Stimulated activated CD4-positive, alpha-beta T cell treated with anti-CD3 and anti-CD28 coated beads, Interleukin-15, amount 100 ng/mL, for 24 hours (primary cell): ENCODE measurements around the gene DDC.

Experiments
- DNase-seq: peaks from one replicate; pipeline ENCODE4 v3.0.0-alpha.2; 2020

The DDC gene

DNA sequence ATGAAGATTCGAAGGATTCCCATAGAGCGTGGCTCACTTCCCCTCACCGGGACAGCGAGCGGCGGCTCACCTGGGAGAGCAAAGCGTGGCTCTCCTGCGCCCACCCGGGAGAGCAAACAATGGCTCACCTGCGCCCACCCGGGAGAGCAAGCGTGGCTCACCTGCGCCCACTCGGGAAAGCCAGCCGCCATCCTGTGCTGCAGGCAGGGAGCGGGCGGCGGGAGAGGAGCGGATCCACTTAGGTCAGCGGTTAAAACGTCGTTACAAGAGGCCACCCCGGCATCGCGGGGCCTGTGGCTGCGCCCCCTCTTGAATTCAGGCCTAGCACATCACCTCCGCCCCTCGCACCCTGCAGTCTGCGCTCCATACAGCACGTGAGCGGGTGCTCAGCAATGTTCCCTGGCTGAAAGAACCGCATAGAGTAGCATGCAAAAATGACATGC is 114.6 kb downstream of the DDC start:
- peak; percentile 41 for DNase-seq

DNA sequence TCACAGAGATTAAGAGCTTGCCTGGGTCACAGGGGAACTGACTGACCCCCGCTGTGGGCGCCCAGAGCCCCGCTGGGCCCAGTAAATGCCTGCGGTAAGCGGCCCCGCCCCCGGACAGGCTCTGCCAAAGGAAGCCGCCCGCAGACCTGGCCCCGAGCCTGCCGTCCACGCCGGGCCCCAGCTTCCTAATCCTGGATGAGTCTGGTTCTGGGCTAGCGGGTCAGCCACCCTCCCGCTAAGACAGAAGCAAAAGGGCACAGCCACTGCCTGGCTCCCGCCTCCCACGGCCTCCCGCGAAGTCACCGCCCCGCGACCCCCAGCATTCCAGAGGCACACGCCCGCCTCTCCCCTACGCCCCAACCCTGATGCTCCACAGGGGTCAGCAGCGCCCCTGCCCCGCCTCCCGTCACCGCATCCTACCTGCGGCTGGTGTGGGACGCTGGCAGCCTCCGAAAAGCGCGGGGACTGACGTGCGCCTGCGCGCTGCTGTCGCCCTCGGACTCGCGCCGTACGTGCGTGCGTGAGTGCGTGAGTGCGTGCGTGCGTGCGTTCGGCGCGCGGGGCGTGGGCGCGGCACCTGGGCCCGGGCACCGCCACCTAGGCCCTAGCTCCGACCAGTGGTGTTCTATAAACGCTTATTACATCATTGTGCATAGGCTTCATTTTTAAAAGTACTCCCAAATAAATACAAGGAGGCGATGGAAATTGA is 115.2 kb downstream of the DDC start, which contains the start of gene FIGNL1:
Gene FIGNL1 (minus strand): TSS at position 470 of the 709 bp plus-strand sequence. CDS start 3,063 bp downstream, outside the sequence.
- DNase-seq = peak; percentile 90

DNA sequence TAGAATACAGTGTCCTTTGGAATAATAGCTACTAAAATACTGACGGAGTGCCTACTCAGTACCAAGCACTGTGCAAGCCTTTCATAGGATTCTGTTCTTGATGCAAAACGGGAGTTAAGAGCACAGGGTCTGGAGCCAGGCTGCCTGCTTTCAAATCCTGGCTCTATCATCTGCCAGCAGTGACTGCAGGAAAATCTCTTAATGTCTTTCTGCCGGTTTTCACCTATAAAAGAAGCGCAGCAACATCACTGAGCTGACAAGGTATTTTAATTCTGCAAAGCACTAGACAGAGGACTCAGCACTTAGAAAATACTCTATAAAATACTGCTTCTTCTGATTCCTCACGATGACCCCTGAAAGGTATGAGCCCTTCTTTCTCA is 115.7 kb downstream of the DDC start:
- no peak for DNase-seq

DNA sequence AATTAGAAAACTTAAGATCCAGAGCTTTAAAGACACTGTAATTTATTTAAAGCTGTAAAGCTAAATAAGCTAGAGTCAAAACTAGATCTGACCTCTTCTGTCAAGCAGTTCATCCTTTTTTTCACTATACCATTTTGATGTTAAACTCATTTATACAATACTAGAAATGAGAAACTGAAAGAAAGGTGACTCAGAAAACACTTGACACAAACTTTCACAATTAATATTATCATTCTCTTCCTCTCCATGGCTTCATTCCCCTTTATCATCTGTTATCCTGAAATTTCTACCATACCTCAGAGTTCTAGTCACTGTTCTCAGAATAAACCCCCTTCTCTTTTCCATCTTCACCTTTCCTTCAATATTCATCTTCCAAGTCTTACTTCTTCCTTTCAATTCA is 116.4 kb downstream of the DDC start:
- DNase-seq = no peak

DNA sequence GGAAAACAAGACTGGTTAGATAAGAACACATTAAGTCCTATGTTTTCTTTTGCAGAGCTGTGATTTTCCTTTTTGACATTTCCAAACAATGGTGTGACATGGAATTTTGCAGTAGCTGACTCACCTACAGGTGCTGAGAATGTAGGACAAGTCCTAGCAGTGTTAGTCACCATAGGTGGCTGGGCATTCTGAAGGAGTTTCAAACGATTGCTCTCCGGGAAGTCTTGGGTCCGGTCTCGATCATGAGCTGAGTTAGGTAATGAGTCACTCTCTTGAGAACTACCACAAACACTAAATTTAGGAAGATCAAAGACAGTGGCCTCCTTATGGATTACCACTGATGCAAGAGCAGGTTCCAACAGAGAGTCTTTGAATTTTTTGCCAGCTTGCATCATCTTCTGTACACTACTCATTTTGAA is 118.7 kb downstream of the DDC start:
- peak; percentile 52 for DNase-seq

DNA sequence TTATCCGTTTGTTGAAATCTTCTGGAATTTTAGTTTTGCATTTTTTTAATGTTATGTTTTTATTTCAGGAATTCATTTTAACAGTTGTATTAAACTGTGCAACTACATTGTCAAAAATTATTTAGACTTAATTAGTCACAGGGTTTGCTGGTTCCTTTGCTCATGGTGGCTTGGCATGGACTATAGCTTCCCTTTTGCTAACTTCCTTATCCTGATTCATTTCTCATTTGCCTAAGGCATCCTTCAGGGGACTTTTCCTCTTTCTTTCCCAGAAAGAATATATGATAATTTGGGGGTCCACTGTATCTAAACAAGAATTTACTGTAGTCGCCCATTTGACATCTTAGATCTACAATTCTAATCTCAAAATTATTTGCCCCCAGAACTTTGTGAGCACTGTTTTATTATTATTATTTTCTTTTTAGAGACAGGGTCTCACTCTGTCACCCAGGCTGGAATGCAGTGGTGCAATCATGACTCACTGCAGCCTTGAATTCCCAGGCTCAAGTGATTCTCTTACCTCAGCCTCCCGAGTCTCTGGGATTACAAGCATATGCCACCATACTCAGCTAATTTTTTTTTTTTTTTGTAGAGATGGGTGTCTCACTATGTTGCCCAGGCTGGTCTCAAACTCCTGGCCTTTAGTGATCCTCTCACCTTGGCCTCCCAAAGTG is 128.9 kb downstream of the DDC start:
- DNase-seq = no peak

DNA sequence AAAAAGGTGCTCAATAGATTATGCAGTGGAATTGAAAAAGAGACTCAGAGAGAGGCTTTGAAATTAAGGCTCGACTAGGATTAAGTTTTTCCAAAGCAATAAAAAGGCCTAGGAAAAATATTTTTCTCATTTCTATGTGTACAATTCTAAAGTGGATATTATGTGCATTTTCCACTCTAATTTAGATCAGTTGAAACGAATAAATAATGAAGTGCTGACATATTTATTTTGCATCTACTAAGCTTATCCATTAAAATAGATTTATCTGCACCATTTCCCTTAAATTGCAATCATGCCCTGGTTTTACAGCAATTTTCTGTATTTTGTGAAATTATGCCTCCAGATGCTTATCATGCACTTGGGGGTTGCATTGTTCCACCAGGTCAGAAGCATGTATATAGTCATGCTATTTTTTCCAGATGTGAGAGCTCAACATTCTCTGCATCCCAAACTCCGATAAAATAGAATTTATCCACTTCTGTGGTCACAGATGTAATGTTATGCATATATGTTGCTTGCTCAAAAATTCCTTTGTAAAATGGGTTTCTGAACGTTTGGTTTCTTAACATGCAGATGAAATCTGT is 133.4 kb downstream of the DDC start:
- no peak for DNase-seq

DNA sequence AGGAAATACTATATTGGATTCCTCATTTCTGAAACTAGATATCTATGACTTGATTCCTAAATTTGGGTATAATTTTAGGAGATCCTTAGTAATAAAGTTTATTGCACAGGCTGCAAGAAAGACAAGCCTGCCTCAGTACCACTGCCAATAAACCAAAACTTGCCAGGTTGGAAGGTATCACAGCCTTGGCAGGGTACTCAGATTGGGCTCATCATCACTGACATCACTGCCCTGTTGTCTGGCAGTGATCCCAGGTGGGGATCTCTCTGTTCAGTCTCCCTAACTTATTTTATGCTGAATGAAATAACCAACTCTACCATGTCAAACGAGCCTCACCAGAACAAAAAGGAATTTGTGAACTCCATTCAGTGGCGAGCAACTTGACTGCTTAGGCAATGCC is 133.9 kb downstream of the DDC start:
- DNase-seq = no peak

DNA sequence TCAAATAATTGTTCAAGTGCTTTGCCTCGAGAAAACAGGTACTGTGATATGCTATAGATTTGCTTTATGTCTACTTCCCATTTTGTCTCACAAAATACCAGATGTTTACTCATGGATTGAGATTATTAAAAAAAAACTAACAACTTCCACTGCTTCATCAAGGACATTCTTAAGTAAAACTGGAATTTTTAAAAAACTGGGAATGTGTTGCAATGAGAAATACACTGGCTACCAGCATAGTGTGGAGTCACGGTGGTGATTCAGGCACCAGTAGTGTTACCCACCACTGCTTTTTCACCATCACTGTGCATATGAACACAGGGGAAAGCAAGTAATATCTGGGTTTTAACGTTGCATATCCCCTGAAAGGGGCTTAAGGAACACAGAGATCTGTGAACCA is 136.3 kb downstream of the DDC start:
- DNase-seq = no peak

DNA sequence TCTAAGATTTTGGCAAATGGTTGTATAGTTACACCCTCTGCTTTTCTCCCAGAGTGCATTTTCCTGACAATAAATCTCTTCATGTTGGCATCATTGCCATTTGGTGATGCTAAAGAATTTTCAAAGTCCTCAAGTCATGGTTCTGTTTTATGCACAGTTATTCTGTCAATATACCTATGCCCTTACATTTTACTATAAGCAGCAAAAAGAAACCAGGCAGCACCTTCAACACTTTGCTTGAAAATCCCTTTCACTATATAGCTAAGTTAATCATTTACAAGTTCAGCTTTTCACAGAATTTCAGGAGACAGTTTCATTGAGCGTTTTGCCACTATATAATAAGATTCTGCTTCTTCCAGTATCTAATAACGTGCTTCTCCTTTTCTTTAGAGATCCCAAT is 137.7 kb downstream of the DDC start:
- DNase-seq = no peak

DNA sequence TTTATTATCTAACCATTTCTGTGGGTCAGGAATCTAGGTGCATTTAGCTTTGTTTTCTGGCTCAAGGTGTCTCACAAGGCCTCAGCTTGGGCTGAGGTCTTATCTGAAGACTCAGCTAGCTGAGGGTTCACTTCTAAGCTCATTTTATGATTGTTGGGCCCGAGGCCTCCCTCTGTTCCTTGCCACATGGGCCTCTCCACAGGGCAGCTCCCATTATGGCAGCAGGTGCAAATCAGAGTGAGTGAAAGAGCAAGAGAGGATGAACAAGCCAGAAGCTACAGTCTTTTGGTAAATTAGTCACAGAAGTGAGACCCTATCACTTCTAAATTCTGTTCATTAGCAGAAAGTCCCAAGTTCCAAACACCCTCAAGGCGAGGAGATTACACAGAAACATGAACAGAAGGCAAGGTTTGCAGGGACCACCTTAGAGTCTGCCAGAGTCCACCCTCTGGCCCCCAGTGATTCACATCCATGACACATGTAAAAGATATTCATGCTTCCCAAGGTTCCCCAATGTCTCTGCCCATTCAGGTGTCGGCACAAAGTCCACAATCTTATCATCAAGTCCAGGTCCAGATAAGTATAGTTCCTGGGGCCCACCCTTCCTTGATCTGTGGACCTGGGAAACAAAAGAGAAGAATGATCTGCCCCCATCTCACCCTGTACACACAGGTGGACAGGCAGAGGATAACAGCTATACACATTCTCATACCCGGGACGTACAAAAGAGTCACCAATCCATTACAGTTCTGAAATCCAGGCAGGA is 138.7 kb downstream of the DDC start:
- no peak for DNase-seq

DNA sequence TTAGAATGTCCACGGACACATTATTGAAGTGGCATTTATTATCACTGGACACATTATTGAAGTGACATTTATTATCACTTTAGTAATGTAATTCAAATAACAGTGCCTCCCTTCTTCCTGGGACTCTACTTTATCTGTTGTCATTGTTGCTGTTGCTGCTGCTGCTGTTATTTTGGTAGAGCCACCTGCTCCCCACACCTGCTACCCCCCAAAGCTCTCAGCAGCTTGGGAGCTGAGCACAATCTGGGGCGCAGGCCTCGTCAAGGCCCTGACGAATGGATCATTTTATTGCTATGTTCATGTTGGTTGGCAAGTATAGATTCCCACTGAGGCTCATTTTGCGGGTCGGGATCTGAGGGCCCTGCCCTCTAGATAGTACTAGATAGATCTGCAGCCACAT is 139.9 kb downstream of the DDC start:
- no peak for DNase-seq

DNA sequence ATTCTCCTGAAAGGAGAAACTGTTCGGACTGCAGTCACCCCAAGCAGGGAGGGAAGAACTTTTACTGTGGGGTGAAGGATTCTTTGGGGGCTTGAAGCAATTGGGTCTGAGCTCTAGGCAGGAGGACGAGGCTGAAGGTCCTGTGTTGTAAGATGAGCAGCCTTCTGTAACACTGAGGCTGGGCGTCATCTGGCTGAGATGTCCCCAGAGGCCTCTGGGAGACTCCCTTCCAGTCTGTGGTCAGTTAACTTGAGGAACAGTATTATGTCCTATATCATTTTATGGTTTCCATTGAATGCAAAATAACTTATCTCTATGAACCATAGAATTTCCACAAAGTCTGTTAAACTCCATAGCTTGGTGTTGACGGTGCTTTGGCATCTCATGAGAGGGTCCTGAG is 141.3 kb downstream of the DDC start:
- no peak for DNase-seq

DNA sequence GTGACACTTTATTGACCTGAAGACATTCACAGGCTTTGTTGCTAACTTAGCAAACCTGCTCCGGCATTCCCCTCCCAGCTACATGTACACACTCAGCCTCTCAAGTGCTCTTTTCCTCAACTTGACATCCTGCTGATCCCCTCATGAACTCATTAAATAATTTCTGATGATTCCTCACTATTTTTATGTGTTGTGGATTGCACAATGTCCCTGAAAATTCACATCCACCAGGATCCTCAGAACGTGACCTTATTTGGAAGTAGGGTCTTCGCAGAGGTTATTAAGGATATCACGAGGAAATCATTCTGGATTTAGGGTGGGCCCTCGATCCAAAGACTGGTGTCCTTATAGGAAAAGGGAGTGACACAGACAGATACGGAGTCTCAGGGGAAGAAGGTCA is 142.3 kb downstream of the DDC start:
- no peak for DNase-seq

DNA sequence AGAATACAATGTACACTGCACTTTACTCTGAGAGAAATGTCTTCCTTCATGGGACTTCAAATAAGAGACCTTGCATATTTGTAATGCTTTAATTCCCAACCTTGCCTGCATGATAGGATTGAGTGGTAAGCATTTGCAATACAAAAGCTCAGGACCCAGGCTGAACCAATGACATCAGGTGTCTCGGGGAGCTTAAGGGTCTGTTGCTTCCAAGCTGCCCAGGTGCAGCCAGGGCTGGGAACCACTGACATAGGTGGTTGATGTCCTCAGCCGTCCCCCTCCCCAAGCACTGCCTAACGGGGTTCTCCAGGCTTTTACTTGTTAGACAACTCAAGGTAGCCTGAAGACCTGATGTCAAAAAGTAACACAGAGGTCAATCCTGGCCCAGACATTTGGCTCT is 144.2 kb downstream of the DDC start:
- DNase-seq = no peak

DNA sequence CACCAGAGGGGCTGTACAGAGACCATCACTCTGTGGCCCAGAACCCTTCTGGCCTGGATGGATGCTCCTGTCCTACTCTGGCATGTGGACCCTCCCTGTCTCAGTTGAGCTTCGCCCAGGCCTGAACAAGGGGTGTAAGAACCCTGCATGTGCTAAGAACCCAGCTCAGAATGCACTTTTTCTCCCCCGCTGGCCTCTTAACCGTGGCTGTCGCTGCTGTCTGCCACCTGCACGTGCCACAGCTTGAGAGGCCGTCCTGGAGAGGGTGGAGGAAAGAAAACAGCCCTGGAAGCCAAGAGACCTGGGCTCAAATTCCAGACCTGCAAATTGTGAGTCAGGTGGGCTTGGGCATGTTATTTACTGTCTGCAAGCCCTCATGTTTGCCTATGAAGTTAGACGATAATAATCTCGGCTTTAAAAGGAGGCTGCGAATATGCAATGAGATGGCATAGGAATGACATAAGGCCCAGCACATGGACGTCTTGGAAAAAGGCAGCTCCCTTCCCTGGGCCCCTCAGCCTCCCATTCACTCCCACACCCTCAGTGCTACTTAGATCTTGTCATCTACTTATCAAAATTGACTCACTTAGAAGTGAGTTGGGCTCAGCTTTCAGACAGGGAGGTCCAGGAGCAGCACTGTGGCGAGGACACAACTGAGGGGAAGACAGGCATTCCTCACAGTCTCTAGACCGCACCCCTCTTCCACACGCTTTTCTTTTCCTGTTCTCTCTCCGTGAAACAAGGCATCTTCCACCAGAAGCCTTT is 146.5 kb downstream of the DDC start:
- DNase-seq = no peak

DNA sequence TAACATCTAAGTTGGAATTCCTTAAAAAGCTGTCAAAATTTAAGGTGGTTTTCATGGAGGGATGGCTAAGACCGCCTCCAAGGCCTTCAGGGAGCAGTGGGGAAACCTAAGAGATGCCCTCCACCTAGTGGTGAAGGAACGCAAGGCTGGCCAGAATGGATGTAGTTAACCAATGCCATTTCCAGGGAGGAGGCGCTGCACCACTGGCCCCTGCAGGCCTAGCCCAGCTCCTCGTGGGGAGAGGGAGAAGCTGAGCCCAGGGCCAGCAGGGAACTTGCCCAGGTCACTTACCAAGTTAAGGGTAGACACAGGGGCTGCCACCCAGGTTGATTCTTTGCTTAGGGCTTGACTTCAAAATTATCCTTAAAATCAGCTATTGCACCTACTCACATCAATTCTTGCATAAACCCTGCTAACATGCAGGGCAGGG is 147.1 kb downstream of the DDC start:
- DNase-seq = peak; percentile 84

DNA sequence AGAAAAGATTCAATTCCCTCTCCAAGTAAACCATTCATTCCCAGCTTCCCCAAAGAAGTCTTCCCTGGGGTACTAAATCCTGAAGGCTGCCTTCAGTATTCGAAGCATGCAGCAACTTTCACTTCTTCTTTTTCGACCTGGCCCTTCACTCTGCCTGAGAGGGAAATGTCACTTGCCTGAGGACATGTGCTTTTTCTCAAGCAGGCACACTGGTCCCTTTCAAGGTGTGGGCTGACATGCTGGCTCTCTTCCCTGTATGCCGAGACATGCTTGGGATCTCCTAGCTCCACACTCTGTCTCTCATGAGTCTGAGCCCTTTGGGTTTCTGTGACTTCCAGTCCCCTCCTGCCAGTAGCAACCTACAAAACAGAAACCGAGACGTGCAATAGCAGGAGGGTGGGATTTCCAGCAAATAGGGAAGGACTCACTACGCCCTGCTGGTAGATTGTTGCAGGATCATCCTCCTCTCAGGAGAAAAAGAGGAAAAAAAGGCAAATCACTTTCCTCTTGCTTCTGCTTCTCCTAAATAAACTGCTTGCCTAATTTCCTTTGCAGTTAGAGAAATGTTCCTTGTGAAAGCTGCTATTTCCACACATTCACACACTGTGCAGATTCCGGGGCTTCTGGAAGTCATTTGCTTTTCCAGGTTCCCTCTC is 148.6 kb downstream of the DDC start:
- DNase-seq = no peak

DNA sequence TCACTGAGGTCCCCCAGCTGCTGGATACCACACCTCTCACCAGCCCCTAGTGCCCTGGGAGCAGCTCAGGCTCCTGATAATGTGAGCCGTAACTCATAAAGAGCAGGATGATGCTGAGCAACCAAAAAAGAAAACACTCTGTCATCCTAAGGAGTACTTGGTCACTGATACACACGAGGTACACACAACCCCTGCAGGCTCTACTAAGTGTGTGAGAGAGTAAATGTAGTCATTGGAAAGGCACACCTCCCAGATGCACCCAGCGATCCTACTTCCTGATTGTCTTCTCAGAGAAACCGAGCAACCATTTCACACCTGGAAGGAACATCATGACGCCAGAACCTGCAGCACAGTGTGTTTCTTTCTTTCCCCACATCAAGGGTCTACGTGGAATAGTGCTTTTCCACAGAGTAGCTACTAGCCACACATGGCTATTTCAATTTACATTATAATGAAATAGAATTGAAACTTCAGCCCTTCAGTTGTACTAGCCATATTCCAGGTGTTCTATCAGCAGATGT is 149.3 kb downstream of the DDC start:
- no peak for DNase-seq

DNA sequence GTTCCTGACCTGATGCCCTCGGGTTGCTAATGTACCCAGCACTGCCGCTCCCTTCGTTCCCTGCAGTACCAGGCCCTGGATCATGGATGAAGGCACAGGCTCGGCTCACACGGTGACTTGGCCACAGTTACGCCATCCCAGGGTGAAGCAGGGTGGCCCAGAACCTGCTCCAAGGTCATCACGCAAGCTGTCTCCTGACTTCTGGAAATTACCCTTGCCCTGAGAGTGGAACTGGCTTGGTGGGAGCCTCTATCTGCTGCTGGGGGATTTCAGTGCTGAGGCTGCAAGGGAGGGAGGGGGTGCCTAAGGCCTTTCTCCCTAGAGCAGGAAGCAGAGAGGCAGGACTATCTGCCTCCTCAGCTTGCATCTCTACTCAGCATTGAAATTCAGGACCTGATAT is 151.6 kb downstream of the DDC start:
- no peak for DNase-seq

DNA sequence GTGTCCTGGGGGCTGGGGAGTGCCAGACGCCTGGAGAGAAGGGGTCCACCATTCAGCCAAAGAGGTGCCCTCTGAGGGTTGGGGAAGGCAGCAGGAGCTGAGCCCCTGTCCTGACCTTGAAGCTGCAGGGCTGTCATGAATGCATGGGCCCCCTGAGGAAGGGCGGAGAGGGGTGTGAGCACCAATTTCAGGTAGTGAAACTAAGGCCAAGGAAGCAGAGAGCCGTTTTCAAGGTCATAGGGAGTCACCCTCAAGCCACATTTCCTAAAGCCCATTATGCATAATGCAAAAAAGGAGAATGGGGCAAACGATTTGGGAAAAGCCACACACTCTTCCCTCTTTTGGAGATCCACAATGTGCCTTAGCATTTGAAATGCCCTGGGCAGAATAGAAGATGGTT is 152.2 kb downstream of the DDC start:
- no peak for DNase-seq

DNA sequence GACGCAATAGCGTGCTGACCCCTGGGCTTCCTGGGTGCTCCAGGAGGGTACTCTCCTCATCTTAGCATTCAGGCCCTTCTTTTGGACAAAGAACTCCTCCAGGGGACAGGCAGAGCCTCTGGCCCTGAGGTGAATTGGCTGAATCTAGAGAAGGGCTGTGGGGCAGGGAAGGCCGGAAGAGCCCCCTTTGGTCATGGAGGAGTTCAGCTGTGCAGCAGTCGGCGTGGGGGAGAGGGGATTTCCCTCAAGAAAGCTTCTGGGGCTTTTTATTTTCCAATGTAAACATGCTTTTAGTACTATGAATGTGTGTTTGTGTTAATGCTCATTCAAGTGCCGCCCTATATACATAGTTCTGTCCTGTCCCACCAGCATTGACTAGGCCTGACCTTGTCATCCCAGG is 153.9 kb downstream of the DDC start:
- DNase-seq = no peak
